AML-193 (cell line): ENCODE data around the gene SLC8A1.

Source experiments
- DNase-seq, 2 experiments: peaks; one replicate each; lab custom pipeline; 2025; lab: John Stamatoyannopoulos, UW

SLC8A1 gene

GRCh38 chr2:40155728-40156127, 296.2 kb downstream of the SLC8A1 start:
- no peak for DNase-seq

GRCh38 chr2:40150266-40150665, 301.6 kb downstream of the SLC8A1 start:
- DNase-seq, result no peak

GRCh38 chr2:40148334-40148733, 303.6 kb downstream of the SLC8A1 start:
- peak in 1 of 2 experiments; percentile 10 for DNase-seq

- no peak for DNase-seq
These were observed 304.5 kb downstream of the SLC8A1 start for GRCh38 chr2:40147360-40147759.

GRCh38 chr2:40144022-40144421, 307.9 kb downstream of the SLC8A1 start:
- no peak for DNase-seq

- DNase-seq, result no peak
These were observed 313.6 kb downstream of the SLC8A1 start for GRCh38 chr2:40138314-40138713.

GRCh38 chr2:40131081-40131704, 320.7 kb downstream of the SLC8A1 start:
- DNase-seq, result no peak

- DNase-seq, result no peak
These were observed 321.5 kb downstream of the SLC8A1 start for GRCh38 chr2:40130251-40130994.

GRCh38 chr2:40129725-40130124, 322.2 kb downstream of the SLC8A1 start:
- DNase-seq, result no peak

GRCh38 chr2:40128796-40129195, 323.1 kb downstream of the SLC8A1 start:
- no peak for DNase-seq

- DNase-seq, result no peak
These were observed 323.9 kb downstream of the SLC8A1 start for GRCh38 chr2:40127890-40128557.

- no peak for DNase-seq
These were observed 324.7 kb downstream of the SLC8A1 start for GRCh38 chr2:40127146-40127545.

- DNase-seq, result no peak
These were observed 325.9 kb downstream of the SLC8A1 start for GRCh38 chr2:40126006-40126405.

GRCh38 chr2:40123746-40124145, 328.1 kb downstream of the SLC8A1 start:
- no peak for DNase-seq

GRCh38 chr2:40123326-40123725, 328.6 kb downstream of the SLC8A1 start:
- no peak for DNase-seq

GRCh38 chr2:40120957-40121356, 330.9 kb downstream of the SLC8A1 start:
- DNase-seq, result no peak

GRCh38 chr2:40120026-40120425, 331.9 kb downstream of the SLC8A1 start:
- DNase-seq, result no peak

- DNase-seq, result no peak
These were observed 333.3 kb downstream of the SLC8A1 start for GRCh38 chr2:40118622-40119021.

- DNase-seq, result no peak
These were observed 336.0 kb downstream of the SLC8A1 start for GRCh38 chr2:40115894-40116293.

- DNase-seq, result no peak
These were observed 336.5 kb downstream of the SLC8A1 start for GRCh38 chr2:40115348-40115747.

- DNase-seq, result no peak
These were observed 337.9 kb downstream of the SLC8A1 start for GRCh38 chr2:40113997-40114396.

- no peak for DNase-seq
These were observed 338.5 kb downstream of the SLC8A1 start for GRCh38 chr2:40113272-40113968.

GRCh38 chr2:40109381-40109780, 342.5 kb downstream of the SLC8A1 start:
- DNase-seq, result no peak
